GM19351 (cell line): ENCODE results near the gene KHK.
"Not testable (repeated sequence)": the region's sequence is repeated elsewhere in the genome, so short reads cannot be mapped to it uniquely, and the experiment has no call there.

Source experiments
- ATAC-seq: cut with Tn5 transposase; IDR thresholded peaks from one replicate; pipeline ENCODE4 v1.9.1; 2021; ENCODE audit warnings: mild to moderate bottlenecking, moderate library complexity; ENCODE audit not compliant: unreplicated experiment

The KHK gene

DNA sequence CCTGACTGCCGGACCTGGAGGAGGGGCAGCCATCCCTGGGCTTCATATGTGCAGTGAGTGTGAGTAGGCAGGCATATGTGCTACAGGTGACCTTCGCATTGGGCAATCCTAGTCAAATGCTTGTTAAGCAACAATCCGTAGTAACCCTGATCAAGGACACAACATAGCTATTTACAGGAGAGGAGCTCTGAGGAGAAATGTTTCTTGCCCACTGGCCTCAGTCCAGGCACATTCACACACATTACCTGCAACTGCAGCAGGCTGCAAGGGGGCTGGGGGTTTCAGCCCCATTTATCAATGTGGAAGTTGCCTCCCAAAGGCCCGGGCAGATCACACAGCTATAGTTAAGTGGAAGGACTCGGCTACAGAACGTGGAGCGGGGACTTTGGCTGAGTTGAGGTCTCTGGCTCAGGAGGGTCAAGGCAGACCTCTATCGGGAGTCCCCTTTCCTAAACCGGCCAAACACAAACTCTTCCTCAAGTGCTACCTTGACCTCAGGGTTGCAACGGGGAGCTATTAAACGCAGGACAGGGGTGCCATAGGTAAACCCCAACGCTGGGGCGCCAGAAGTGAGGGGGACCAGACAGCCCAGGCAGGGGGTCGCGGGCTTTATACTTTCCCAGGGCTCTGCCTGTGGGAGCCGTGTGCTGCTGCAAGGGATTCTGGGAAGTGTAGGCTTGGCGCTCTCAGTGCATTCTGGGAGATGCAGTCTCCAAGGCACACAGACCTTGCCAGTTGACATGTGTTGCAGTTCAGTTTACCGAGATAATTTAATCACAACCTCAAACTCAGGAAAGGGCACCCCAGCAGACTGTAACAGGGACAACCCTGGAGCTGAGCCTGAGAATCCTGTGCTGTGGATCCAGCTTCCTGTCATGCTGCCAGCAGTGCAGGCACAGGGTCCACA lies 9.4 kb downstream of the KHK start:
- ATAC-seq, result no peak

DNA sequence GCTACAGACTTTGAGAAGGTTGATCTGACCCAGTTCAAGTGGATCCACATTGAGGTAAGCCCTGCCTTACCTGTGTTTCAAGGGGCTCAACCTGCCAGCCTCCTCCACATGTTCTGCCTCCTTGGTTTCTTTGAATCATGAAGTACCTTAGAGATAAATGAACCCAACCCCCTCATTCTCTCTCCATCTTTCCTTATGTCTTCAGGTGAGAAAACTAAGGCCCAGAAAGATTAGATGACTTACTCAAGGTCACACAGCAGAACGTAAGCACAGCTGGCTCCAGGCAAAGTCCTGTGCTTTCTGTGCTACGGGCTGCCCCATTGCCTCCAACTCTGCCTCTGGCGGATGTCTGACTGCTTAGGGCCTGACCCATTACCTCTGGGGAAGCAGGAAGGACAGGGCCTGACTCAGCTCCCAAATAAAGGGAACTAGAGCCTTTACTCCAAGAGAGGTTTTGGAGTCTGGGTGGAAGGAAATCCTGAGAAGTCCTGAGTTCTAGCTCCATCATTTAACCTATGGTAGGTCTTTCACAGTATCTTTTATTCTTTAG lies 10.3 kb downstream of the KHK start:
- ATAC-seq, result no peak

GRCh38 chr2:27097341-27097740 lies 10.8 kb downstream of the KHK start:
- no peak for ATAC-seq

- ATAC-seq, result no peak
Observed at GRCh38 chr2:27099334-27099955, 12.9 kb downstream of the KHK start.

GRCh38 chr2:27100036-27100435 lies 13.5 kb downstream of the KHK start:
- ATAC-seq, result no peak

GRCh38 chr2:27102329-27102728 lies 15.8 kb downstream of the KHK start:
- no peak for ATAC-seq

DNA sequence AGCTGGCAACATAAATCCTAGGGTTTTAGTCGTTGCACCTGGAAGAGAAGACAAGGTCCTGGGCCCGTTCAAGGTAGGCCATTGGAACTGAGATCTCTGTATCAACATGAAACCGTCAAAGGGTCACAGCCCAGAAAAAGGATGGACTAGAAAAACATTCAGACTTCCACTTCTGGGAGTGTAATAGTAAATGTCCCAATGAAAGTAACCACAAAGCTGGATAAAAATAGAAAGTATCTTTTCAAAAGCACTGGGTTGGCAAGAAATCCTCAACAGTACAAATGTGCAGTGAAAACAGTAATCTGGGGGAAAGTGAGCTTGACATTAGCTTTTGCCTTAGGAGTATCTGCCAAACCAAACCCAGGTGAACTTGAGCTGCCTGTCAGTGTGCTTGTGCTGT lies 19.4 kb downstream of the KHK start:
- ATAC-seq, result no peak

DNA sequence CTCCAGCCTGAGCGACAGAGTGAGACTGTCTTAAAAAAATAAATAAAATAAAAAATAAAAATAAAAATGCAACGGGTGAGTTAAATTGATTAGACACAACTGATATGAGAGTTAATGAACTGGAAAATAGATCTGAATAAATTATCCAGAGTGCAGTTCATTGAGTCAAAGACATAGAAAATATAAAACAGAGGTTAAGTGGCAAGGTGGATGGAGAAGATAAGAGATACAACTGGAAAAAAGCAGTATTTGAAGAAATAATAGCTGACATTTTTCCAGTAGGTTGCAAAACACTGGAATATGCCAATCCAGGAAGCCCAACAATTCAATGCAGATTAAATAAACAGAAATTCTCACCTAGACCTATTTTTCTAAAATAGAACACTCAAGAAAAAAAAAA lies 21.6 kb downstream of the KHK start:
- no peak for ATAC-seq

- ATAC-seq, result no peak
Observed at GRCh38 chr2:27109083-27109482, 22.5 kb downstream of the KHK start.

- not testable (repeated sequence) for ATAC-seq
Observed at GRCh38 chr2:27110603-27111352, 24.2 kb downstream of the KHK start.

DNA sequence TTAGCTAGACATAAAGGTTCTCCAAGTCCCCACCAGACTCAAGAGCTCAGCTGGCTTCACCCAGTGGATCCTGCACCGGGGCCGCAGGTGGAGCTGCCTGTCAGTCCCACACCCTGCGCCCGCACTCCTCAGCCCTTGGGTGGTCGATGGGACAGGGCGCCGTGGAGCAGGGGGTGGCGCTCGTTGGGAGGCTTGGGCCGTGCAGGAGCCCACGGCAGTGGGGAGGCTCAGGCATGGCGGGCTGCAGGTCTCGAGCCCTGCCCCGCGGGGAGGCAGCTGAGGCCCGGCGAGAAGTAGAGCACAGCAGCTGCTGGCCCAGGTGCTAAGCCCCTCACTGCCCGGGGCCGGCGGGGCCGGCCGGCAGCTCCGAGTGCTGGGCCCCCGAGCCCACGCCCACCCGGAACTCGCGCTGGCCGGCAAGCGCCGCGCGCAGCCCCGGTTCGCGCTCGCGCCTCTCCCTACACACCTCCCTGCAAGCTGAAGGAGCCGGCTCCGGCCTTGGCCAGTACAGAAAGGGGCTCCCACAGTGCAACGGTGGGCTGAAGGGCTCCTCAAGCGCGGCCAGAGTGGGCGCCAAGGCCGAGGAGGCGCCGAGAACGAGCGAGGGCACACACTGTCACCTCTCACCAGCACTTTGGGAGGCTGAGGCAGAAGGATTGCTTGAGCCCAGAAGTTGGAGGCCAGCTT lies 25.0 kb downstream of the KHK start:
- not testable (repeated sequence) for ATAC-seq

DNA sequence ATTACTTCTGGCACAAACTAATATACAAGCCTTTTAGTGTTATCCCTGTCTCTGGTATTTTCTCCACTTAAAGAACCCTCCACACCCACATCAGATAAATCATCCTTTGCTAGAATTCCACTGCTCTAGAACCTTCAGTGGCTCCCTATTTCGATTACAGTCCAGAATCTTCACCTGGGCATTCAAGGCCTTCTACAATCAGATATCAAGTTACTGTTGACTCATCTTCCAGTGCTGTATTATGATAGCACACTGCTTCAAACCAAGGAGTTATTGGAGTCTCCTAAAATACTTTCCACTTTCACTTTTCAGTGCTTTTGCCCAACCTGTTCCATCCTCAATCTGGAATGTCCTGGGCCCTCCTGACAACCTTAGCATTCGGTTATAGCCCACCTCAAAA lies 28.9 kb downstream of the KHK start:
- ATAC-seq, result no peak

DNA sequence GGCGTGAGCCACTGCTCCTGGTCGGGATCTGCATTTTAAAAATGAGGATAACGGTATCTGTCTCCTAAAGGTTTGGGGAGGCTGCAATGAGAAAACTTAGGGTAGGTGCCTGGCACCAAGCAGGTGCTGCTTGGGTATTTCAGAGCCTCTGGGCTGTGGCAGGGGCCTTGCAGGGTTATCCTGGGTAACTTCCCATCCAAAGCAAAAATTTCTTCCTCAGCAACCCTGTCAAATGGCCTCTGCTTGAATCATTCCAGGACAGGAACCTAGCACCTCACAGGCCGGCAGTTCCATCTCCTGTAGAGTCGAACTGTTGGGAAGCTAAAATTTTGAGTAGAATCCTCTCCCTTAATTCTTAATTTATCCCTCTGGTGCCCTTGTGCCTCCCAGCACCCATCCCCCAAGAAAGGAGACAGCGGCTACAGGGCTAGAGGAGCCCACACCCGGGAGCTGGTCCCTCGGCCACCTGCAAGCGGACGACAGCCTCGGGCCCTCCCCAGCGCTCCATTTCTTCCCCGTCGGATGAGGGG lies 31.5 kb downstream of the KHK start:
- ATAC-seq, result no peak

DNA sequence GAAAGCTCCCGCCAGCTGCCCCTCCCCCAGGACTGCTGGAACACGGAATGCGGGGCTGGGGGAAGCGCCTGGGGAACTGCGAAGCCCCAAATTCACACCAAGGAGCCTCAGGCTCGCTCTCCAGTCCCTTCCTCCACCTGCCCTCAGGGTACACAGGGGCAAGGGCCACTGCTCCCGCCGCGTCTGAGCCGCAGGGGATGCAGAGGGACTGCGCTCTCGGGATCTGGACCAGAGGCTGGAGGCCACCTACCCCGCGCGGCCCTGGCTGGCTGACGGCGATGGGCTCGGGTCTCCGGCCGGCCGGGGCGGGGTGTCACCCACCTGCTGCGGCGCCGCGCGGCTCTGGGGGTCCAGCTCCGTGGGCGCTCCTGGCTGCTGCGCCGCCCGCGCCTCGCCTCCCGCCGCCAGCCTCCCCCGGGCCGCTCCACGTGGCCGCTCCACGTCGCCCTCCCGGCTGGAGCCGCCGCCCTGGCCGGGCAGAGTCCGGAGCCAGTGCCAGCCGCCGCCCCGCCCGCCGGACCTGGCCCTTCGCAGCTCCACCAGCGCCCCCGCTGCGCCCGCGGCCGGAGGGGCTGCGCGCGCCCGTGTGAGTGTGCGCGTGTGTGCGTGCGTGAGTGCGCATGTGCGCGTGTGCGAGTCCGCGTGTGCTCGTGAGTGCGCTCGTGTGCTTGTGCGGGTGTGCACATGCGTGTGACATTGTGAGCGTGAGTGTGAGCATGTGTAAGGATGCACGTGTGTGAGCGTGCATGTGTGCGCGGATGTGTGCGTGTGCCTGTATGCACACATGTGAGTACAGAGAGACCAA lies 32.2 kb downstream of the KHK start, which contains the start of gene CGREF1:
TSS of gene CGREF1 (minus strand) at position 604 of the 805 bp plus-strand sequence. CDS start 14,762 bp downstream, outside the sequence.
- no peak for ATAC-seq

- not testable (repeated sequence) for ATAC-seq
Observed at GRCh38 chr2:27119330-27119670, 32.7 kb downstream of the KHK start.

DNA sequence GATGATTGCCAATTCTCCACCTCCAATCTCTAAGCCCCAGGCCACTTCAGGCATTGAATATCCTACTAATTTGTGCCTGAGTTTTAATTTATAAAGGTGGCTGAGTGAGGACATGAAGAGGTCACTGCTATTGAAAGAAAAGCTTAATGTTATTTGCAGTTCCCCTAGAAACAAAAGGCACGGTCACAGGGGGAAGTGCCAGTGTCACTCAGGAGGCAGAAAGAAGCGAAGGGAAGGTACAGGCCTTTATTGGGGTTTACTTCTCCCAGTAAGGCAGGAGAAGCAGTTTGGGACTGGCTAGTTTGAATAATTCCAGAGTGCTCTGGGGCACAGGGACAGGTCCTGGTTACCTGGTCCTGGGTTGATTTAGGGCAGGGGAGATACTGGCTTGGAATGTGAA lies 35.3 kb downstream of the KHK start:
- no peak for ATAC-seq

GRCh38 chr2:27122791-27123190 lies 36.2 kb downstream of the KHK start:
- ATAC-seq, result no peak

- ATAC-seq, result no peak
Observed at GRCh38 chr2:27123302-27124150, 37.0 kb downstream of the KHK start, which contains the start of gene ABHD1. Gene ABHD1, plus strand, starts transcription at chr2:27123815. Its CDS starts 134 bp downstream, at chr2:27123949.

DNA sequence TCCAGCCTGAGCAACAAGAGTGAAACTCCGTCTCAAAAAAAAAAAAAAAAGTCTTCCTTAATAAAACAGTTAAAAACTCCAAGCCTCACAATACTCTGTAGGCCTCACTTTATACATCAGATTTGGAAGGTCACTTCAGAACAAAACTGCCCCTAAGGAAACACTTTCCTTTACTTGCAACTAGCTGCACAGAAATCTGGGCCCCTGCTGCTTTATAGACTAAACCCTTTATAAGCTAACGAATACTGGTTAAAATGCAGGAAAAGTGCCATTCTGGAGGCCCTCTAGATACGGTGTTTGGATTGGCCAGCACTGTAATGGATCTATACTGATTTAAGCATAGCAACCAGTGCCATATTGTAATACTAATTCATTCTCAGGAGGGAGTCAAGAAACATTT lies 38.5 kb downstream of the KHK start:
- no peak for ATAC-seq
